ENCODE measurements around the gene PRKD1.

GRCh38 chr14:29681316-29681715, 246.3 kb downstream of the PRKD1 start:
- TF ChIP-seq TARDBP (IDR thresholded peaks at IDR 0.05) (no peak), PKNOX1 (IDR thresholded peaks at IDR 0.05) (no peak), LEF1 (IDR thresholded peaks at IDR 0.05; ENCODE audit: borderline replicate concordance) (no peak), HDGF (IDR thresholded peaks at IDR 0.05; ENCODE audit: borderline replicate concordance) (no peak), FOXA1 (IDR thresholded peaks at IDR 0.05) (no peak), SP1 (IDR thresholded peaks at IDR 0.05) (no peak), ARNT (IDR thresholded peaks at IDR 0.05) (no peak), ZNF384 (IDR thresholded peaks at IDR 0.05) (no peak), FOXK2 (IDR thresholded peaks at IDR 0.05) (no peak)

Measured in HEK293T (cell line).